Epithelial cell of prostate (primary cell): ENCODE results near the gene SLC24A3.

Experiments
- DNase-seq: peaks from one replicate; pipeline ENCODE4 v3.0.0-alpha.2; 2011; ENCODE audit warnings: low read depth, low spot score
- H3K27ac ChIP-seq: fragments of 450-650 bp; 2 replicates; pipeline ENCODE4 v1.5.1; 2017; ENCODE audit warnings: mild to moderate bottlenecking

SLC24A3 gene

GRCh38 chr20:19268426-19268825 is 56.0 kb downstream of the SLC24A3 start:
- H3K27ac ChIP-seq = no peak overlapping the region
- DNase-seq = no peak

GRCh38 chr20:19269737-19270340 is 57.4 kb downstream of the SLC24A3 start:
- no peak overlapping the region for H3K27ac ChIP-seq
- no peak for DNase-seq

- no peak for DNase-seq
These were observed 59.6 kb downstream of the SLC24A3 start for GRCh38 chr20:19271879-19272651.

GRCh38 chr20:19272976-19273654 is 60.7 kb downstream of the SLC24A3 start:
- no peak for DNase-seq
- no peak overlapping the region for H3K27ac ChIP-seq

More at GRCh38 chr20:19271879-19272651, 59.6 kb downstream of the SLC24A3 start:
- H3K27ac ChIP-seq = no peak overlapping the region

GRCh38 chr20:19274001-19274400 is 61.6 kb downstream of the SLC24A3 start:
- no peak overlapping the region for H3K27ac ChIP-seq

GRCh38 chr20:19274412-19275015 is 62.1 kb downstream of the SLC24A3 start:
- no peak overlapping the region for H3K27ac ChIP-seq

More at GRCh38 chr20:19274001-19274400, 61.6 kb downstream of the SLC24A3 start:
- no peak for DNase-seq

GRCh38 chr20:19275038-19275629 is 62.7 kb downstream of the SLC24A3 start:
- no peak for DNase-seq
- no peak overlapping the region for H3K27ac ChIP-seq

More at GRCh38 chr20:19274412-19275015, 62.1 kb downstream of the SLC24A3 start:
- no peak for DNase-seq

GRCh38 chr20:19275630-19276071 is 63.2 kb downstream of the SLC24A3 start:
- H3K27ac ChIP-seq = no peak overlapping the region
- no peak for DNase-seq

GRCh38 chr20:19277381-19277780 is 64.9 kb downstream of the SLC24A3 start:
- H3K27ac ChIP-seq = no peak overlapping the region
- no peak for DNase-seq

- H3K27ac ChIP-seq = no peak overlapping the region
- DNase-seq = no peak
These were observed 71.1 kb downstream of the SLC24A3 start for GRCh38 chr20:19283490-19284025.

GRCh38 chr20:19284400-19285178 is 72.1 kb downstream of the SLC24A3 start:
- no peak overlapping the region for H3K27ac ChIP-seq
- DNase-seq = no peak

- no peak overlapping the region for H3K27ac ChIP-seq
- DNase-seq = no peak
These were observed 73.0 kb downstream of the SLC24A3 start for GRCh38 chr20:19285436-19285835.

GRCh38 chr20:19288061-19288460 is 75.6 kb downstream of the SLC24A3 start:
- H3K27ac ChIP-seq = no peak overlapping the region
- DNase-seq = no peak

GRCh38 chr20:19288636-19289035 is 76.2 kb downstream of the SLC24A3 start:
- no peak overlapping the region for H3K27ac ChIP-seq
- DNase-seq = no peak

- DNase-seq = no peak
- H3K27ac ChIP-seq = no peak overlapping the region
These were observed 77.0 kb downstream of the SLC24A3 start for GRCh38 chr20:19289451-19289850.

GRCh38 chr20:19291024-19291817 is 78.8 kb downstream of the SLC24A3 start:
- DNase-seq = no peak
- H3K27ac ChIP-seq = no peak overlapping the region

- DNase-seq = no peak
- no peak overlapping the region for H3K27ac ChIP-seq
These were observed 79.3 kb downstream of the SLC24A3 start for GRCh38 chr20:19291818-19292132.

GRCh38 chr20:19292254-19292653 is 79.8 kb downstream of the SLC24A3 start:
- no peak overlapping the region for H3K27ac ChIP-seq
- DNase-seq = no peak

- no peak overlapping the region for H3K27ac ChIP-seq
- DNase-seq = no peak
These were observed 82.6 kb downstream of the SLC24A3 start for GRCh38 chr20:19295076-19295475.
